SK-N-SH (cell line): ENCODE data around the gene CCDC88C.

Experiments
- CTCF ChIP-seq: fragments of 200-600 bp; sonication (generic); IDR thresholded peaks from 2 replicates; pipeline ENCODE4 v1.6.1; 2017; ENCODE audit warnings: antibody characterized with exemption, mild to moderate bottlenecking, moderate library complexity
- POLR2AphosphoS5 ChIP-seq: IDR thresholded peaks from 2 replicates; pipeline ENCODE4 v1.6.1; 2012; ENCODE audit warnings: low read depth, low read length
- RCOR1 ChIP-seq: fragments of 150-350 bp; IDR thresholded peaks from 2 replicates; pipeline ENCODE4 v1.6.1; 2017; ENCODE audit warnings: antibody characterized with exemption, low read length
- REST ChIP-seq: IDR thresholded peaks from 2 replicates; pipeline ENCODE4 v1.6.1; 2012; ENCODE audit warnings: mild to moderate bottlenecking, low read depth, low read length, moderate library complexity

GRCh38 chr14:91343051-91343450, 74.6 kb downstream of the CCDC88C start:
- no peak for TF ChIP-seq REST
- TF ChIP-seq RCOR1, result no peak
- TF ChIP-seq POLR2AphosphoS5, result no peak
- TF ChIP-seq CTCF, result no peak
